Stimulated activated CD4-positive, alpha-beta T cell treated with anti-CD3 and anti-CD28 coated beads, Interleukin-4, amount 100 ng/mL, for 48 hours (primary cell): ENCODE results near the gene RBP7.
A peak's percentile ranks its signal among the peaks of the same experiment; 100 is the strongest.

ENCODE experiments used
- DNase-seq, 2 donors: peaks; one replicate each; pipeline ENCODE4 v3.0.0-alpha.2; 2020; ENCODE audit warnings: low read depth in 2 of 2

The RBP7 gene

GRCh38 chr1:10031461-10031860 is 34.4 kb downstream of the RBP7 start:
- no peak for DNase-seq

GRCh38 chr1:10032590-10033358 is 35.7 kb downstream of the RBP7 start, which contains the start of gene UBE4B:
Gene UBE4B, plus strand, starts transcription at chr1:10032958. Its CDS starts 713 bp downstream, at chr1:10033671.
- peak; percentile 97 for DNase-seq

- peak; percentile 2 to 7 for DNase-seq
These were observed 36.4 kb downstream of the RBP7 start for GRCh38 chr1:10033359-10033845.

- DNase-seq = no peak
These were observed 45.7 kb downstream of the RBP7 start for GRCh38 chr1:10042746-10043145.

- DNase-seq = no peak
These were observed 48.7 kb downstream of the RBP7 start for GRCh38 chr1:10045480-10046355.

- DNase-seq = no peak
These were observed 49.5 kb downstream of the RBP7 start for GRCh38 chr1:10046356-10047085.

GRCh38 chr1:10048601-10049000 is 51.6 kb downstream of the RBP7 start:
- no peak for DNase-seq

- DNase-seq = no peak
These were observed 53.6 kb downstream of the RBP7 start for GRCh38 chr1:10050611-10051010.

GRCh38 chr1:10051656-10052055 is 54.6 kb downstream of the RBP7 start:
- no peak for DNase-seq

- no peak for DNase-seq
These were observed 55.3 kb downstream of the RBP7 start for GRCh38 chr1:10052347-10052746.

GRCh38 chr1:10054465-10054864 is 57.4 kb downstream of the RBP7 start:
- no peak for DNase-seq

- DNase-seq = no peak
These were observed 59.6 kb downstream of the RBP7 start for GRCh38 chr1:10056599-10056987.

GRCh38 chr1:10057343-10057742 is 60.3 kb downstream of the RBP7 start:
- DNase-seq = no peak

GRCh38 chr1:10057796-10058195 is 60.8 kb downstream of the RBP7 start:
- DNase-seq = no peak

GRCh38 chr1:10059342-10059718 is 62.3 kb downstream of the RBP7 start:
- DNase-seq = no peak

- no peak for DNase-seq
These were observed 63.5 kb downstream of the RBP7 start for GRCh38 chr1:10060311-10061100.

- DNase-seq = no peak
These were observed 64.2 kb downstream of the RBP7 start for GRCh38 chr1:10061276-10061675.

- no peak for DNase-seq
These were observed 66.8 kb downstream of the RBP7 start for GRCh38 chr1:10063878-10064277.

- no peak for DNase-seq
These were observed 67.7 kb downstream of the RBP7 start for GRCh38 chr1:10064416-10065343.

GRCh38 chr1:10065344-10065685 is 68.3 kb downstream of the RBP7 start:
- DNase-seq = no peak
